GM19324 (cell line): ENCODE measurements around the gene FADS3.
"Not testable (repeated sequence)": the region's sequence is repeated elsewhere in the genome, so short reads cannot be mapped to it uniquely, and the experiment has no call there.

Experiments used
- ATAC-seq: cut with Tn5 transposase; IDR thresholded peaks from one replicate; pipeline ENCODE4 v1.9.1; 2021; ENCODE audit warnings: mild to moderate bottlenecking, moderate library complexity; ENCODE audit not compliant: unreplicated experiment, low FRiP score

Gene FADS3

GRCh38 chr11:61882267-61882666 is 9.1 kb downstream of the FADS3 start:
- ATAC-seq: not testable (repeated sequence)

GRCh38 chr11:61881397-61881796 is 9.9 kb downstream of the FADS3 start:
- no peak for ATAC-seq

- no peak for ATAC-seq
Measured at GRCh38 chr11:61880454-61880853, 10.9 kb downstream of the FADS3 start.

GRCh38 chr11:61880031-61880430 is 11.3 kb downstream of the FADS3 start:
- ATAC-seq: no peak

GRCh38 chr11:61879152-61879551 is 12.2 kb downstream of the FADS3 start:
- no peak for ATAC-seq

GRCh38 chr11:61875698-61876097 is 15.6 kb downstream of the FADS3 start:
- ATAC-seq: no peak

- no peak for ATAC-seq
Measured at GRCh38 chr11:61874853-61875252, 16.5 kb downstream of the FADS3 start.

GRCh38 chr11:61874377-61874809 is 17.0 kb downstream of the FADS3 start:
- no peak for ATAC-seq

- no peak for ATAC-seq
Measured at GRCh38 chr11:61873588-61874376, 17.6 kb downstream of the FADS3 start.

- ATAC-seq: no peak
Measured at GRCh38 chr11:61872935-61873565, 18.3 kb downstream of the FADS3 start.

- ATAC-seq: no peak
Measured at GRCh38 chr11:61871158-61871597, 20.2 kb downstream of the FADS3 start.

- no peak for ATAC-seq
Measured at GRCh38 chr11:61870541-61871031, 20.8 kb downstream of the FADS3 start.

- no peak for ATAC-seq
Measured at GRCh38 chr11:61869708-61870451, 21.5 kb downstream of the FADS3 start.

GRCh38 chr11:61869429-61869707 is 22.0 kb downstream of the FADS3 start:
- ATAC-seq: no peak

GRCh38 chr11:61868571-61869428 is 22.5 kb downstream of the FADS3 start:
- ATAC-seq: no peak

- ATAC-seq: no peak
Measured at GRCh38 chr11:61866958-61867343, 24.4 kb downstream of the FADS3 start.

GRCh38 chr11:61866231-61866957 is 25.0 kb downstream of the FADS3 start:
- ATAC-seq: no peak

GRCh38 chr11:61864814-61865775 is 26.2 kb downstream of the FADS3 start:
- no peak for ATAC-seq
